ENCODE measurements around the gene UBN2. TPM values are rescaled to one million over a fixed set of nuclear protein-coding genes. Genes with fewer than 3 reads are reported as not detected.

UBN2 gene
- total RNA-seq, 3 donors from 2014 or later (not counting 1 experiment from before 2014, with no cell fraction given): 17.6 to 33.2 (median 21.2) TPM

GRCh38 chr7:139254728-139255127 is 23.7 kb downstream of the UBN2 start:
- no peaks in the 10 kb centered on the region for H3K27me3 ChIP-seq (ENCODE audit: control insufficient read depth, insufficient read depth, low read length)
- peaks cover 16% of the 10 kb centered on the region for H3K36me3 Mint-ChIP-seq
- H3K27ac Mint-ChIP-seq: no peak overlapping the region

GRCh38 chr7:139255290-139255689 is 24.3 kb downstream of the UBN2 start:
- TF ChIP-seq, protein P1, sequence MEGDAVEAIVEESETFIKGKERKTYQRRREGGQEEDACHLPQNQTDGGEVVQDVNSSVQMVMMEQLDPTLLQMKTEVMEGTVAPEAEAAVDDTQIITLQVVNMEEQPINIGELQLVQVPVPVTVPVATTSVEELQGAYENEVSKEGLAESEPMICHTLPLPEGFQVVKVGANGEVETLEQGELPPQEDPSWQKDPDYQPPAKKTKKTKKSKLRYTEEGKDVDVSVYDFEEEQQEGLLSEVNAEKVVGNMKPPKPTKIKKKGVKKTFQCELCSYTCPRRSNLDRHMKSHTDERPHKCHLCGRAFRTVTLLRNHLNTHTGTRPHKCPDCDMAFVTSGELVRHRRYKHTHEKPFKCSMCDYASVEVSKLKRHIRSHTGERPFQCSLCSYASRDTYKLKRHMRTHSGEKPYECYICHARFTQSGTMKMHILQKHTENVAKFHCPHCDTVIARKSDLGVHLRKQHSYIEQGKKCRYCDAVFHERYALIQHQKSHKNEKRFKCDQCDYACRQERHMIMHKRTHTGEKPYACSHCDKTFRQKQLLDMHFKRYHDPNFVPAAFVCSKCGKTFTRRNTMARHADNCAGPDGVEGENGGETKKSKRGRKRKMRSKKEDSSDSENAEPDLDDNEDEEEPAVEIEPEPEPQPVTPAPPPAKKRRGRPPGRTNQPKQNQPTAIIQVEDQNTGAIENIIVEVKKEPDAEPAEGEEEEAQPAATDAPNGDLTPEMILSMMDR (IDR thresholded peaks at IDR 0.05): no peak
- ATAC-seq: no peak
- Histone ChIP-seq H3K4me1 (ENCODE audit: control insufficient read depth, insufficient read depth, low read length) (no peaks in the 10 kb centered on the region), H3K27me3 (ENCODE audit: control insufficient read depth, insufficient read depth, low read length) (no peaks in the 10 kb centered on the region), H3K4me3 (ENCODE audit: low read length) (no peak overlapping the region), H3K36me3 (ENCODE audit: control insufficient read depth, insufficient read depth, low read length) (peaks cover 41% of the 10 kb centered on the region), H3K9me3 (ENCODE audit: control insufficient read depth, insufficient read depth, low read length) (no peaks in the 10 kb centered on the region), H3K27ac (ENCODE audit: low read length) (no peak overlapping the region)
- DNase-seq: no peak
- intact Hi-C loops (cut with micrococcal nuclease): no loop called here
- Mint-ChIP-seq H3K27ac (no peak overlapping the region), H3K4me3 (no peak overlapping the region), H3K4me1 (no peaks in the 10 kb centered on the region), H3K27me3 (ENCODE audit: low read depth in 2 of 2) (no peaks in the 10 kb centered on the region), H3K36me3 (peaks cover 16% of the 10 kb centered on the region), H3K9me3 (no peaks in the 10 kb centered on the region)
- WGBS (ENCODE audit: insufficient coverage): 81% methylated on average over 3 of the region's 4 CpGs

More at GRCh38 chr7:139254728-139255127, 23.7 kb downstream of the UBN2 start:
- no peak for ATAC-seq
- no peak for DNase-seq
- TF ChIP-seq, protein P1 (IDR thresholded peaks at IDR 0.05): no peak
- Mint-ChIP-seq H3K27me3 (ENCODE audit: low read depth in 2 of 2) (no peaks in the 10 kb centered on the region), H3K9me3 (no peaks in the 10 kb centered on the region), H3K4me3 (no peak overlapping the region), H3K4me1 (no peaks in the 10 kb centered on the region)
- Histone ChIP-seq H3K4me1 (ENCODE audit: control insufficient read depth, insufficient read depth, low read length) (no peaks in the 10 kb centered on the region), H3K4me3 (ENCODE audit: low read length) (no peak overlapping the region), H3K27ac (ENCODE audit: low read length) (no peak overlapping the region), H3K9me3 (ENCODE audit: control insufficient read depth, insufficient read depth, low read length) (no peaks in the 10 kb centered on the region), H3K36me3 (ENCODE audit: control insufficient read depth, insufficient read depth, low read length) (peaks cover 36% of the 10 kb centered on the region)
- WGBS (ENCODE audit: insufficient coverage): 97% methylated on average over 4 of the region's 4 CpGs
- intact Hi-C loops (cut with micrococcal nuclease): no loop called here

- Histone ChIP-seq H3K4me3 (ENCODE audit: low read length) (no peak overlapping the region), H3K27me3 (ENCODE audit: control insufficient read depth, insufficient read depth, low read length) (no peaks in the 10 kb centered on the region), H3K27ac (ENCODE audit: low read length) (no peak overlapping the region), H3K36me3 (ENCODE audit: control insufficient read depth, insufficient read depth, low read length) (peaks cover 48% of the 10 kb centered on the region), H3K4me1 (ENCODE audit: control insufficient read depth, insufficient read depth, low read length) (no peaks in the 10 kb centered on the region), H3K9me3 (ENCODE audit: control insufficient read depth, insufficient read depth, low read length) (no peaks in the 10 kb centered on the region)
- no peaks in the 10 kb centered on the region for H3K27me3 Mint-ChIP-seq (ENCODE audit: low read depth in 2 of 2)
- intact Hi-C loops (cut with micrococcal nuclease): no loop called here
- H3K4me3 Mint-ChIP-seq: no peak overlapping the region
- H3K4me1 Mint-ChIP-seq: no peaks in the 10 kb centered on the region
- DNase-seq (no peak), ATAC-seq (no peak)
- H3K36me3 Mint-ChIP-seq: peaks cover 16% of the 10 kb centered on the region
- 98% methylated on average over 4 of the region's 6 CpGs for WGBS (ENCODE audit: insufficient coverage)
- H3K9me3 Mint-ChIP-seq: no peaks in the 10 kb centered on the region
- TF ChIP-seq, protein P1 (IDR thresholded peaks at IDR 0.05): no peak
- H3K27ac Mint-ChIP-seq: no peak overlapping the region
Observed at GRCh38 chr7:139259142-139259541, 28.1 kb downstream of the UBN2 start.

DNA sequence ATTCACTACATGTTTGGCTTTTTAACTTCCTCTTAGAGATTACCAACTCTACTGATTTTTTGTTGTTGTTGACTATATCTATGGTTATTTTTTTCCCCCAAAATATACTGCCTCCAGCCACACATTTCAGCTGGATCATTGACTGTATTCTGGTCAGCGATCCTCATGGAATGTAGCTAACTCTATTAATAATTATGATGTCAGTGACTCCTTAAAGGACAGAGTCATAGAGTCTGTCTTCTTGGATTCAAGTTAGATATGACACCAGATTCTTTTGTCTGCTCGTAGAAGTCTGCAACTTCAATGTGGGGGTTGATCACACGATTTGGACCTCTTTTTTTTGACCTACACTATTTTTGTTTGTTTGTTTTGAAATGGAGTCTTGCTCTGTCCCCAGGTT is 33.2 kb downstream of the UBN2 start:
- TF ChIP-seq, protein P1 (IDR thresholded peaks at IDR 0.05): no peak
- Histone ChIP-seq H3K9me3 (ENCODE audit: control insufficient read depth, insufficient read depth, low read length) (no peaks in the 10 kb centered on the region), H3K4me3 (ENCODE audit: low read length) (no peak overlapping the region), H3K4me1 (ENCODE audit: control insufficient read depth, insufficient read depth, low read length) (no peaks in the 10 kb centered on the region), H3K27ac (ENCODE audit: low read length) (no peak overlapping the region), H3K27me3 (ENCODE audit: control insufficient read depth, insufficient read depth, low read length) (no peaks in the 10 kb centered on the region), H3K36me3 (ENCODE audit: control insufficient read depth, insufficient read depth, low read length) (peaks cover 54% of the 10 kb centered on the region)
- no peaks in the 10 kb centered on the region for H3K9me3 Mint-ChIP-seq
- H3K4me1 Mint-ChIP-seq: no peaks in the 10 kb centered on the region
- no peak overlapping the region for H3K4me3 Mint-ChIP-seq
- 100% methylated on average over 2 of the region's 3 CpGs for WGBS (ENCODE audit: insufficient coverage)
- intact Hi-C loops (cut with micrococcal nuclease): no loop called here
- DNase-seq: no peak
- H3K27me3 Mint-ChIP-seq (ENCODE audit: low read depth in 2 of 2): no peaks in the 10 kb centered on the region
- no peak overlapping the region for H3K27ac Mint-ChIP-seq
- H3K36me3 Mint-ChIP-seq: peaks cover 9% of the 10 kb centered on the region
- no peak for ATAC-seq
